OCI-LY3 (cell line): ENCODE results near the gene EXOC7.

Experiments
- H2AFZ ChIP-seq: fragments of 200-600, 300-600 bp; shearing (Covaris generic); 2 replicates; pipeline ENCODE4 v1.6.0; 2014; ENCODE audit warnings: antibody characterized with exemption, low read depth, low read length
- H3K27ac ChIP-seq: fragments of 200-600, 300-600 bp; sonication (generic); 2 replicates; pipeline ENCODE4 v1.5.1; 2014; ENCODE audit warnings: mild to moderate bottlenecking, low read length, moderate library complexity, mixed read lengths
- H3K27me3 ChIP-seq: fragments of 200-600, 300-600 bp; sonication (generic); 2 replicates; pipeline ENCODE4 v1.6.1; 2014; ENCODE audit warnings: low read depth, low read length, mixed read lengths
- H3K36me3 ChIP-seq: fragments of 200-600, 300-600 bp; sonication (generic); replicated peaks from 2 replicates; pipeline ENCODE3; 2014; ENCODE audit warnings: low read depth, low read length, mixed read lengths
- H3K4me1 ChIP-seq: fragments of 300-600, 200-600 bp; sonication (generic); 2 replicates; pipeline ENCODE4 v1.6.1; 2014; ENCODE audit warnings: low read length, mixed read lengths
- H3K4me2 ChIP-seq: fragments of 200-600, 300-600 bp; sonication (generic); 2 replicates; pipeline ENCODE4 v1.6.1; 2014; ENCODE audit warnings: low read length, mixed read lengths
- H3K4me3 ChIP-seq: fragments of 300-600, 200-600 bp; sonication (generic); 2 replicates; pipeline ENCODE4 v1.5.1; 2014; ENCODE audit warnings: antibody characterized with exemption, mild to moderate bottlenecking, low read length, moderate library complexity
- H3K79me2 ChIP-seq: fragments of 300-600, 200-600 bp; shearing (Covaris generic); 2 replicates; pipeline ENCODE4 v1.6.1; 2014; ENCODE audit warnings: mild to moderate bottlenecking, low read length, mixed read lengths
- H3K9ac ChIP-seq: fragments of 300-600, 200-600 bp; shearing (Covaris generic); 2 replicates; pipeline ENCODE4 v1.6.0; 2014; ENCODE audit warnings: mild to moderate bottlenecking, low read length, moderate library complexity
- H3K9me3 ChIP-seq: fragments of 200-600, 300-600 bp; shearing (Covaris generic); 2 replicates; pipeline ENCODE4 v1.6.1; 2014; ENCODE audit warnings: low read length, mixed read lengths; ENCODE audit not compliant: insufficient read depth
- H4K20me1 ChIP-seq: fragments of 200-600, 300-600 bp; sonication (generic); 2 replicates; pipeline ENCODE4 v1.6.1; 2016; ENCODE audit warnings: low read length, mixed read lengths; ENCODE audit not compliant: insufficient read depth
- CTCF ChIP-seq: fragments of 200-600, 300-600 bp; sonication (generic); IDR thresholded peaks from 2 replicates; pipeline ENCODE4 v1.5.1; 2014; ENCODE audit warnings: antibody characterized with exemption, low read length, low read depth
- EZH2phosphoT487 ChIP-seq: fragments of 200-600 bp; shearing (Covaris generic); IDR thresholded peaks from 2 replicates; pipeline ENCODE4 v1.6.1; 2018; ENCODE audit warnings: antibody characterized with exemption, mixed run types, low read depth

EXOC7 gene

GRCh38 chr17:76137351-76138233 lies 34.0 kb upstream of the EXOC7 start:
- Histone ChIP-seq H3K36me3 (no peaks in the 10 kb centered on the region), H3K79me2 (no peaks in the 10 kb centered on the region), H3K4me3 (no peak overlapping the region), H3K27me3 (no peaks in the 10 kb centered on the region), H3K9ac (no peak overlapping the region), H3K9me3 (no peaks in the 10 kb centered on the region), H3K4me1 (peaks cover 14% of the 10 kb centered on the region), H2AFZ (no peak overlapping the region), H3K4me2 (no peak overlapping the region), H4K20me1 (no peaks in the 10 kb centered on the region), H3K27ac (no peak overlapping the region)
- TF ChIP-seq CTCF: no peak
- TF ChIP-seq EZH2phosphoT487: no peak

GRCh38 chr17:76137001-76137350 lies 33.4 kb upstream of the EXOC7 start:
- Histone ChIP-seq H3K27ac (no peak overlapping the region), H3K36me3 (no peaks in the 10 kb centered on the region), H2AFZ (no peak overlapping the region), H3K4me1 (peaks cover 14% of the 10 kb centered on the region), H3K4me2 (no peak overlapping the region), H3K27me3 (no peaks in the 10 kb centered on the region), H3K79me2 (no peaks in the 10 kb centered on the region), H3K9me3 (no peaks in the 10 kb centered on the region), H4K20me1 (no peaks in the 10 kb centered on the region), H3K9ac (no peak overlapping the region), H3K4me3 (no peak overlapping the region)
- no peak for TF ChIP-seq CTCF
- TF ChIP-seq EZH2phosphoT487: no peak

GRCh38 chr17:76136276-76137000 lies 32.9 kb upstream of the EXOC7 start:
- Histone ChIP-seq H3K4me1 (peaks cover 14% of the 10 kb centered on the region), H3K27ac (no peak overlapping the region), H4K20me1 (no peaks in the 10 kb centered on the region), H3K4me2 (no peak overlapping the region), H3K27me3 (no peaks in the 10 kb centered on the region), H3K79me2 (no peaks in the 10 kb centered on the region), H3K9ac (no peak overlapping the region), H3K4me3 (no peak overlapping the region), H3K36me3 (no peaks in the 10 kb centered on the region), H3K9me3 (no peaks in the 10 kb centered on the region), H2AFZ (no peak overlapping the region)
- no peak for TF ChIP-seq CTCF
- no peak for TF ChIP-seq EZH2phosphoT487

- no peak overlapping the region for H3K27ac ChIP-seq
- TF ChIP-seq CTCF (no peak), EZH2phosphoT487 (no peak)
Observed at GRCh38 chr17:76135810-76136188, 32.2 kb upstream of the EXOC7 start.

More at GRCh38 chr17:76135810-76136188, 32.2 kb upstream of the EXOC7 start:
- H3K4me2 ChIP-seq: peak overlapping the region; percentile 77
- no peaks in the 10 kb centered on the region for H3K9me3 ChIP-seq
- no peak overlapping the region for H3K4me3 ChIP-seq
- peaks cover 14% of the 10 kb centered on the region for H3K4me1 ChIP-seq
- H3K9ac ChIP-seq: no peak overlapping the region
- no peaks in the 10 kb centered on the region for H3K27me3 ChIP-seq
- H4K20me1 ChIP-seq: no peaks in the 10 kb centered on the region
- H3K79me2 ChIP-seq: no peaks in the 10 kb centered on the region
- H2AFZ ChIP-seq: no peak overlapping the region; the same call in 1 of the 2 replicates
- H3K36me3 ChIP-seq: no peaks in the 10 kb centered on the region
